ENCODE results near the gene ZNF444.

- TF ChIP-seq RXRA (IDR thresholded peaks at IDR 0.05) (no peak), MAX (IDR thresholded peaks at IDR 0.05) (no peak), RAD21 (IDR thresholded peaks at IDR 0.05) (no peak), SP1 (IDR thresholded peaks at IDR 0.05) (no peak), JUND (IDR thresholded peaks at IDR 0.05) (no peak), EGR1 (IDR thresholded peaks at IDR 0.05; ENCODE audit: low read depth in 2 of 2) (no peak), REST (IDR thresholded peaks at IDR 0.05) (no peak)
- TF ChIP-seq, protein P1, sequence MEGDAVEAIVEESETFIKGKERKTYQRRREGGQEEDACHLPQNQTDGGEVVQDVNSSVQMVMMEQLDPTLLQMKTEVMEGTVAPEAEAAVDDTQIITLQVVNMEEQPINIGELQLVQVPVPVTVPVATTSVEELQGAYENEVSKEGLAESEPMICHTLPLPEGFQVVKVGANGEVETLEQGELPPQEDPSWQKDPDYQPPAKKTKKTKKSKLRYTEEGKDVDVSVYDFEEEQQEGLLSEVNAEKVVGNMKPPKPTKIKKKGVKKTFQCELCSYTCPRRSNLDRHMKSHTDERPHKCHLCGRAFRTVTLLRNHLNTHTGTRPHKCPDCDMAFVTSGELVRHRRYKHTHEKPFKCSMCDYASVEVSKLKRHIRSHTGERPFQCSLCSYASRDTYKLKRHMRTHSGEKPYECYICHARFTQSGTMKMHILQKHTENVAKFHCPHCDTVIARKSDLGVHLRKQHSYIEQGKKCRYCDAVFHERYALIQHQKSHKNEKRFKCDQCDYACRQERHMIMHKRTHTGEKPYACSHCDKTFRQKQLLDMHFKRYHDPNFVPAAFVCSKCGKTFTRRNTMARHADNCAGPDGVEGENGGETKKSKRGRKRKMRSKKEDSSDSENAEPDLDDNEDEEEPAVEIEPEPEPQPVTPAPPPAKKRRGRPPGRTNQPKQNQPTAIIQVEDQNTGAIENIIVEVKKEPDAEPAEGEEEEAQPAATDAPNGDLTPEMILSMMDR (IDR thresholded peaks at IDR 0.05; ENCODE audit: low read depth, low read length, missing input control), result no peak
- TF ChIP-seq, protein P2, sequence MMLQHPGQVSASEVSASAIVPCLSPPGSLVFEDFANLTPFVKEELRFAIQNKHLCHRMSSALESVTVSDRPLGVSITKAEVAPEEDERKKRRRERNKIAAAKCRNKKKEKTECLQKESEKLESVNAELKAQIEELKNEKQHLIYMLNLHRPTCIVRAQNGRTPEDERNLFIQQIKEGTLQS (IDR thresholded peaks at IDR 0.05), result no peak
Observed at GRCh38 chr19:56120002-56120370, 21.1 kb upstream of the ZNF444 start.
